ENCODE results near the gene MACROD2. TPM values are rescaled to one million over a fixed set of nuclear protein-coding genes. Genes with fewer than 3 reads are reported as not detected.

MACROD2 gene
- total and polyA plus RNA-seq, 2 of the 4 experiments (the other 2 are of a cell fraction), result not detected

Small RNA genes within 50 kb of the gene (microRNA-seq; reads per million reads assigned to microRNA genes)
- gene RN7SL864P (ENCODE audit: insufficient read depth, insufficient read length) (not detected), gene RNA5SP475 (ENCODE audit: insufficient read depth, insufficient read length) (not detected), gene RNU6-1159P (ENCODE audit: insufficient read depth, insufficient read length) (not detected), gene RNU6-115P (ENCODE audit: insufficient read depth, insufficient read length) (not detected), gene RNU6-228P (ENCODE audit: insufficient read depth, insufficient read length) (not detected), gene RNU6-278P (ENCODE audit: insufficient read depth, insufficient read length) (not detected), gene RPS3P1 (ENCODE audit: insufficient read depth, insufficient read length) (not detected)

Small RNA genes within 50 kb of the gene (small RNA-seq; reads per million reads assigned to genes)
- 0 reads per million in 5 experiments for gene RN7SL864P
- gene RNA5SP475, result 0 reads per million in 5 experiments
- gene RNU6-1159P, result 0 to 7.8 (median 0) reads per million in 5 experiments
- gene RNU6-115P, result 0.07 to 60.8 (median 0.16) reads per million in 5 experiments
- 0.18 to 39.2 (median 0.92) reads per million in 5 experiments for gene RNU6-228P
- 0 reads per million in 5 experiments for gene RNU6-278P
- gene RPS3P1, result 0 reads per million in 5 experiments

Other genes starting within 250 kb of the MACROD2 start
- gene ESF1, start 210.6 kb upstream of the MACROD2 start, total RNA-seq (2012; rRNA removed), result 2.7 and 5.3 TPM in 2 replicates
- 2.1 and 2.6 TPM in 2 replicates for gene ESF1, start 210.6 kb upstream of the MACROD2 start, polyA plus RNA-seq (2012; rRNA removed)
- 6.8 and 22.8 TPM in 2 replicates for gene NDUFAF5, start 210.5 kb upstream of the MACROD2 start, total RNA-seq (2012; rRNA removed)
- gene NDUFAF5, start 210.5 kb upstream of the MACROD2 start, polyA plus RNA-seq (2012; rRNA removed), result 11.9 and 12.3 TPM in 2 replicates
- gene SEL1L2, start 4.9 kb upstream of the MACROD2 start, total RNA-seq (2012; rRNA removed), result not detected in 2 replicates
- not detected in 2 replicates for gene SEL1L2, start 4.9 kb upstream of the MACROD2 start, polyA plus RNA-seq (2012; rRNA removed)

All from IMR-90 (cell line).